GM10248 (cell line): Measurements from ENCODE around the gene STON2.

Experiments used
- CTCF ChIA-PET: fragments of 300-600 bp; sonication (Branson Sonifier 250); formaldehyde crosslinking; extraction: SDS; loops from one replicate; lab custom pipeline; 2021; ENCODE audit warnings: antibody characterized with exemption; lab: Yijun Ruan, JAX
- POLR2A ChIA-PET: fragments of 350-650 bp; sonication (Branson Sonifier 250); formaldehyde crosslinking; extraction: SDS; loops from one replicate; lab custom pipeline; 2020; ENCODE audit warnings: antibody characterized with exemption; lab: Yijun Ruan, JAX
- DNase-seq: peaks from one replicate; pipeline ENCODE4 v3.0.0; 2012; ENCODE audit errors: extremely low spot score
- TF ChIP-seq, protein P1 (sequence below): IDR thresholded peaks from 2 replicates; pipeline ENCODE4 v1.5.1; 2012; ENCODE audit warnings: mild to moderate bottlenecking, low read depth; ENCODE audit errors: extremely low read depth, missing control alignments, control extremely low read depth

STON2 gene

DNA sequence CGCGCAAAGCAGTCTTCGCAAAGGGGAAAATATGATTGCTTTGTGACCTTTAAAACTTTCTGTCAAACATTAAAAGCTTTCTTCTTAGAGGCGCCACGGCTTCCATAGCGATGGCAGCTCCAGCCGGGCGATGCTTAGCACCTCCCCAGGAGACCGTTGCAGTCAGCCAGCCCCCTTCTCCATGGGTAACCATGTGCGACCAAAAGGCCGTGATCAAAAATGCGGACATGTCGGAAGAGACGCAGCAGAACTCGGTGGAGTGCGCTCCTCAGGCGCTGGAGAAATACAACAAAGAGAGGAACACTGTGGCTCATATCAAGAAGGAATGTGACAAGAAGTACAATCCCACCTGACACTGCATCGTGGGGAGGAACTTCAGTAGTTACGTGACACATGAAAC, 12.7 kb upstream of the STON2 start:
- POLR2A ChIA-PET, result no interaction called here
- TF ChIP-seq, protein P1, sequence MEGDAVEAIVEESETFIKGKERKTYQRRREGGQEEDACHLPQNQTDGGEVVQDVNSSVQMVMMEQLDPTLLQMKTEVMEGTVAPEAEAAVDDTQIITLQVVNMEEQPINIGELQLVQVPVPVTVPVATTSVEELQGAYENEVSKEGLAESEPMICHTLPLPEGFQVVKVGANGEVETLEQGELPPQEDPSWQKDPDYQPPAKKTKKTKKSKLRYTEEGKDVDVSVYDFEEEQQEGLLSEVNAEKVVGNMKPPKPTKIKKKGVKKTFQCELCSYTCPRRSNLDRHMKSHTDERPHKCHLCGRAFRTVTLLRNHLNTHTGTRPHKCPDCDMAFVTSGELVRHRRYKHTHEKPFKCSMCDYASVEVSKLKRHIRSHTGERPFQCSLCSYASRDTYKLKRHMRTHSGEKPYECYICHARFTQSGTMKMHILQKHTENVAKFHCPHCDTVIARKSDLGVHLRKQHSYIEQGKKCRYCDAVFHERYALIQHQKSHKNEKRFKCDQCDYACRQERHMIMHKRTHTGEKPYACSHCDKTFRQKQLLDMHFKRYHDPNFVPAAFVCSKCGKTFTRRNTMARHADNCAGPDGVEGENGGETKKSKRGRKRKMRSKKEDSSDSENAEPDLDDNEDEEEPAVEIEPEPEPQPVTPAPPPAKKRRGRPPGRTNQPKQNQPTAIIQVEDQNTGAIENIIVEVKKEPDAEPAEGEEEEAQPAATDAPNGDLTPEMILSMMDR, result no peak
- no peak for DNase-seq
- CTCF ChIA-PET, result no interaction called here

DNA sequence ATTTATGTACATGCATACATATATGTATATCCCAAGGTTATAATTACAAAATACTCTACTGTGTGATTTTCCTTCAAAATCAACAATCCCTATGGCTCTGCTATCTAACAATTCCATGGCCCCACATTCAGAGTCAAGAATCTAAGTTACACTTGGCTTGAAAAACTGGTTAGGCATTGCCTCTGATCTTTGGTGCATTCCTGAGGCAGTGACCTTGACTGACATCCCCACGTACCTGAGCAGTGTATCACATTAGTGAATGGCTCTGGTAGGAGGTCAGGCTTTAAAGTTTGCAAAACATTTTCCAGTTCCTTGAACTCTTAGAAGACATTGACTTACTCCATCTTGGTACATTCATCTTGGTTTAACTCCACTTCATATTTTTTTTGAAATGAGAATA, 8.5 kb upstream of the STON2 start:
- TF ChIP-seq, protein P1, result no peak
- ChIA-PET CTCF (no interaction called here), POLR2A (no interaction called here)
- no peak for DNase-seq

DNA sequence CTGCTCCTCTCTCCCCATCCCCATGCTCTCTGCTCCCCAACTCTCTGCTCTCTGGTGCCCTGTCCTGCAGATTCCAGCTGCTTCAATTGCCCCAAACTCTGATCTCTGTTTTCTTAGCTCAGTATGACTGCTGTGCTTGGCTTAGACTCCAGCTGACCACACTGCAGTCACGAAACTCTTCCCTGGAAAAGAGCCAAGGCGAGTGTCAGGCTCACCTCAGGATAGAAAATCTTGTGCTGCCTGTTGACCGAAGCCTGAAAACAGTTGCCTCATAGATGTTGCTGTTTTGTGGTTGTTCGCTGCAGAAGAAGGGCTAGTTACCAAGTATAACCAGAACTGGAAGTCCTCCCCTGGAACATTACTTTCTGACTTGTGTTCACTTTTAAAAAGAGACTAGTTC, 6.7 kb upstream of the STON2 start:
- no peak for DNase-seq
- TF ChIP-seq, protein P1, result no peak
- ChIA-PET CTCF (interaction anchor here (1.4 kb wide), 1 partner anchor 46 kb away, joined by 4 read pairs; no protein-coding TSS in a partner anchor), POLR2A (no interaction called here)

DNA sequence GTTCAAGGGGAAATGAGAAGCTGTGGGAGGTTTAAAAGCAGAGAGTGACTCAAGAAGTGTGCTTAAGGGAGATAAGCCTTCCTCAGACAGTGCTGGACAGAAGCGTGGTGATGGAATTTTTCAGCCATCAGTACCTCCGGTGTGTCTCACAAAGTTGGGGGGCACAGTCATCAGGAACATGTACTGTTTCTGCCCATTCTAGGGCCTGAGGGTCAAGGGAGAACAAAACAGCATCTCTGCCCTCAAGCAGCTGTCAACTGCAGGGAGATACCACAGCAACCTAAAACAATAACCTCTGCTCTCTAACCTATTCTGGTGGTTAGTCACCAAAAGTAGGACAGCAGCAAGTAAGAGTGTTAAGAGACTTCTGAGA, 2.0 kb upstream of the STON2 start:
- POLR2A ChIA-PET, result no interaction called here
- TF ChIP-seq, protein P1, result no peak
- DNase-seq, result no peak
- CTCF ChIA-PET, result interaction anchor here (1.3 to 1.4 kb wide), 2 partner anchors 9 to 34 kb away, joined by 3 read pairs; no protein-coding TSS in a partner anchor

DNA sequence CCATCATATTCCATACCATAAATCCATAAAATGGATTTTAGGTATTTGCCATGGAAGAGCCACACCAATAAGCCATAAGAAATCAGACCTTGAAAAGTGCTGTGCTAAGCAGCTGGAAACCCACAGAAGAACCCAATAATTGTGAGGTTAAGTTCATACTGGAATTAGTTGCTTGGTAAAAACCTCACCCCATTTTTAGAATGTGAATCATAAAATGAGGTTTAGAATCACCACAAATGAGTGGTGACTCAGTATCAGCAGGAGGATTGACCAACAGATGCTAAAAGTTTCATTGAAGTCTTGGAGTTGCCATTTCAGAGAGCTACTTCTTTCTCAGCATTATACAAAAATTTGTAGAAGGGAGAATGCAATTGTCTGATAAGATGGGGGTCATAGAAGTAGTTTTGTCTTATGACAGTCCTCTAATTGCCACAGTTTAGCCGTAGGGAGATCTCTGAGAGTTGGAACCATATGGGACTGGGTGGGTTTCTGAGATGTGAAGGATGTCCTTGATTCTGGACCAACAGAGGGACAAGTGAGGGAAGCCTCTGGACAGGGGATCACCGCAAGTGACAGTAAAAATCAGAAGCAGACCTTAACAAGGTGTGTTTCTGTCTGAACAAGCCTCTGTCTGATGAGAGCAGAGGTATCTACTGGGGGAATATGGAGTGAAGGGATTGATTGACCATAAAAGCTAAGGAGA, 1.4 kb upstream of the STON2 start:
- POLR2A ChIA-PET, result no interaction called here
- TF ChIP-seq, protein P1, result no peak
- CTCF ChIA-PET, result interaction anchor here (1.3 kb wide), 1 partner anchor 35 kb away, joined by 3 read pairs; no protein-coding TSS in a partner anchor
- no peak for DNase-seq

DNA sequence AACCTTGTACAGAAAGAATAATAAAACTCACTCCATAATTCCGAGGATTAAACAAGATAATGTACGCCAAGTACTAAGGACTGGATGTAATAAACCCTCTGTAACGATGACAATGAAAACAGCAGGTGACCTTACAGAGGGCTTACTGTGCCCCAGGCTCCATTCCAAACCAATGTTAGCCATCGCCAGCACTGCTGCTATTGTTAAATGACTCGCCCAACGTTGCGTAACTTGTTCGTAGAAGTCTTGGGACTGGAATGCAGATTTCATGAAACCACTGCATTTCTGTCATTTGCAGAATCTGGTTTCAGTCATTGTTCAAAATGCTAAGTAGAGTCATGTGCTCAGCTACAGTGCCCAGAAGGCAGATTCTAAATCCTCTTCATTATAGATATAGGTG, 728 bp upstream of the STON2 start:
- DNase-seq, result no peak
- ChIA-PET POLR2A (no interaction called here), CTCF (interaction anchor here (1.5 kb wide), 1 partner anchor 9 kb away, joined by 5 read pairs; no protein-coding TSS in a partner anchor)
- TF ChIP-seq, protein P1, result no peak
